NCI-H446 (cell line): ENCODE data around the gene BCL6B.

ENCODE experiments used
- DNase-seq, 2 experiments: peaks; one replicate each; lab custom pipeline; 2025; lab: John Stamatoyannopoulos, UW

The BCL6B gene

DNA sequence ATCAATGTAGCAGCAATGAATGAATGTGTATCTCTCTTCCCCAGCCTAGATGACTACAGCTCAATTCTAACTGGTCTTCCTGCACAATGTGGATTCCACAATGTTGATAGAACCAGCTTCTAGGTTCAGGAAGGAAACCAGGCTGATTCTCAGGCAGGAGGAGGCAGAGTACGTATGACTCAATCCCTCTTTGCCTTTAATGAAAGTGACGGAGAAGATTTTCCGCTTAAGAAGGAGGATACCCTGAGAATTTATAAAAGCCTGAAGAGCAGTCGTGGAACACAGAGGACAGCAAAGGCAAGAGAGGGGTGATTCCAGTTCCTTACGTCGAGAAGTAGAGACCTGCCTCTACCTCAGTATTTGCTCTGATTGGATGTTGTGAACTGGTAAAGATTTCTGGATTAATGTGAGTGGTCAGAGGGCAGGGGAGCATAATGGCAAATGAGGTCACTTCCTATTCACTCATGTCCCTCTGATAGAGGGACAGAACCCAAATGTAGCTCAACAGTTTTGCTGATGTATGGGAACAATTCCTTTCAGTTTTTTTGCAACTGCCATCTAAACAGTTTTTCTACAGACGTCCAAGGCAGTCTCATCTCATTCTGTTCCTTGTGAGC is 36.1 kb downstream of the BCL6B start:
- no peak for DNase-seq

DNA sequence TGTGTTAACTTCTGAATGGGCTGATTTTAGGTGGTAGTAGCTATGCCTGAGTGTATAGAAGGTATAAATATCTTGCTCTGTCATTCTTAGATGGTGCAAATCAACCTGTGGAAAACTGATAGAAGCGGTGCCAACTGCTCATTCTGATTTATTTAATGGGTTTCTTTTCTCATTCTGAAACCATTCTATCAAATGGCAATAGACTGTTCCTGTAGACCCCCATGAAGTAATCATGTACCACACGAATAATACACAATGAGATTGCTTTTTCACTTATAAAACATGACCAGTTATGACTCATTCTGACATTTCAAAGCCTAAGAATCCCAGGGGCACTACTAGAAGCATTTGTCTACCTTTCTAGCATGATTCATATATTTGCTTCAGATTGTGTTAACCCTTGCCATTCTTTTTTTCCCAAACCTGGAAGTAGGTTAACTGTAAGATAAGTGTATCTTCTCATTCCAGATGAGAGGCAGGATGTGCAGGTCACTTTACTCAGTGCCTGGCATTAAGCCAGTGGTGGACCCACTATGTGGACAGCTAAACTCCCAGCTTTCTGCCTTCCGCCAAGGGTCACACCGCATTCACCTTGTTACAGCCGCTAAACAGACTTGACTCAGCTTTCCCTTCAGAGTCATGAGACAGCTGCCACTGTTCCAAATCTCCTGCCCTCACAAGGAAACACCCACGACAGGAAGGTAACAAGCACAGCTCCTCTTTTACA is 37.5 kb downstream of the BCL6B start:
- no peak for DNase-seq

DNA sequence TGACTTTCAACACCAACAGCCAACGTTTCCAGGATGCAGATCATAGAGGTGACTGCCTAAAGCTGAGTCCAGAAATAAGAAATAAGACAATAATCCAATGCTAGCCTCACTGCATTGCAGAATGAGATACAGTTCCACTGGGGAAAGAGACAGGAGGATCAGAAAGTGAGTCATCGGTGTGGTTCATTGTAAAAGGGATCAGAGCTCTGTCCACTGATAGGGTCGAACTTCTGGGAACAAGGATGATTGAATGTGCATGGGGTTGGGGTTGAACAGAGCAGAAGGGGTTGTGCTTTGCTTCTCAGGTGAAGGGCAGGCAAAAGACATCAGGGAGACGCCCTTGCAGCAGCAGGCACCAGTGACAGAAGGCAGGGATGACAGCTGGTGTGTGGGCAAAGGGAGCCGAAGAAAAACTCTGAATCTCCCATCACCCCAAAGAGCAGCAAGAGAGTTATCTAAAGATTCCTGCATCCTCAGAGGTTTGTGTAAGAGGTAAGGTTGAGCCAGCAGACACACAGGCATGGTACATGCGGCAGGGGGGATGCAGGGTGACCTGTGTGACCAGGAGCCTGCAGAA is 40.8 kb downstream of the BCL6B start:
- DNase-seq = no peak

DNA sequence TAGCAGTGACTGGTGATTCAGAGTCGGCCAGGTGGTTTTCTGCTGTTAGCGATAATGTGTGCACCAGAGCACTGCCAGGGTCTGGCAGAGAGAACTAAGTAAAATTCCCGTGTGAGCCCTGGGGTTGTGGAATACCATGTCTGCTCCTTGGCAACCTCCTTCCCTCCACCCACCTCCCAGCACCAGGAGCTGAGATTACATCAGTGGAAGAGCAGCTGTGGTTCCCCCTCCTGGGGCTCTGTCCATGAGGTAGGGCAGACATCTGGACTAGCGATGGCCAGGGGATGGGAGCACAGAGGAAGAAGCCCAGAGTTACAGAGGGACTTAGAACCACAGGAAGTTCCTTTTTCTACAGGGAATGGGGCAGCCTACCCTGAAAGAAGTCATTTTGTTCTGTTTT is 41.4 kb downstream of the BCL6B start:
- no peak for DNase-seq

DNA sequence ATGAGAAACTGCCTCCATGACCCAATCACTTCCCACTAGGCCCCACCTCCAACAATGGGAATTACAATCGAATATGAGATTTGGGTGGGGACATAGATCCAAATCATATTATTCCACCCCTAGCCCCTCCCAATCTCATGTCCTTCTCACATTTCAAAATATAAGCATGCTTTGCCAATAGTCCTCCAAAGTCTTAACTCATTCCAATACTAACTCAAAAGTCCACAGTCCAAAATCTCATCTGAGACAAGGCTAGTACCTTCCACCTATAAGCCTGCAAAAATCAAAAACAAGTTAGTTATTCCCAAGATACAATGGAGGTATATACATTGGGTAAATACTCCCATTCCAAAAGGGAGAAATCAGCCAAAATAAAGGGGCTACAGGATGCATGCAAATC is 44.3 kb downstream of the BCL6B start:
- no peak for DNase-seq

DNA sequence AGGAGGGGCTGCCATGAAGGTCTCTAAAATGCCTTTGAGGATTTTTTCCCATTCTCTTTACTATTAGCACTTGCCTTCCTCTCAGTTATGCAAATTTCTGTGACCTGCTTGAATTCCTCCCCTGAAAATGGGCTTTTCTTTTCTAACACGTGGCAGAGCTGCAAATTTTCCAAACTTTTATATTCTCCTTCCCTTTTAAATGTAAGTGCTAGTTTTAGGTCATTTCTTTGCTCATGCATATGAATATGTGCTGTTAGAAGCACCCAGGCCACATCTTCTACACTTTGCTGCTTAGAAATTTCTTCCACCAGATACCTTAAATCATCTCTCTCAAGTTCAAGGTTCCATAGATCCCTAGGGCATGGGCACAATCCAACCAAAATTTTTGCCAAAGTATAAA is 45.4 kb downstream of the BCL6B start:
- DNase-seq = no peak

DNA sequence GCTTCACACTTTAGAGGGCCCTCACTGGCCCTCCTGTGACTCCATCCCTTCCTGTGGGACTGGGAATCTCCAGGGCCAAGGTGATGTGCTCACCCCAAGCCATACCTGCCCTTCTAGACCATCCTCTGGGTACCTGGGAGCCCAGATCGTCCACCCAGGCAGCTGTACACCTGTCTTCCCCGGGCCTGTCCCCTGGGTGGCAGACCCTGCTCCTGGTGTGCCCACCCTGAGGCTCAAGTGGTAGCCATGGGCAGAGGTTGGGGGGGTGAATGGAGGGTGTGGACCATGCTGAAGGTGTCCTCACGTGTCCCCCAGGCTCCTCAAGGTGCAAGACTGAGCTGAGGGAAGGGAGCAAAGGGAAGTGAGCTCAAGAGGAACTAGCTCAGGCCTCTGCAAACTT is 47.9 kb downstream of the BCL6B start:
- DNase-seq = no peak

DNA sequence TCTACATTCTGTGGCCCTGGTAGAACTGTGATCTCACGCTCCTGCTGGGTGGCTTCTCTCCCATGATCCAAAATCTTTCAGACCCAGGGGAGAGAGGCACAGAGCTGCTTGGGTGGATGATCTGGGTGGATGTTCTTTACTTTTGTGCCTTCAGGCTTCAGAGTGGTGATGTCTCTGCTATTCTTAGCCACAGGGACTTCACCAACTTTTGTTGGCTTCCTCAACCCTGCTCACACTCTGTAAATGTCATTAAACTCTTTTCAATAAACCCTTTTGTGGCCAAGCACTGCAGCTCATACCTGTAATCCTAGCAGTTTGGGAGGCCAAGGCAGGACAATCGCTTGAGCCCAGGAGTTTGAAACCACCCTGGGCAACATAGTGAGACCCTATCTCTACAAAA is 49.6 kb downstream of the BCL6B start:
- no peak for DNase-seq

DNA sequence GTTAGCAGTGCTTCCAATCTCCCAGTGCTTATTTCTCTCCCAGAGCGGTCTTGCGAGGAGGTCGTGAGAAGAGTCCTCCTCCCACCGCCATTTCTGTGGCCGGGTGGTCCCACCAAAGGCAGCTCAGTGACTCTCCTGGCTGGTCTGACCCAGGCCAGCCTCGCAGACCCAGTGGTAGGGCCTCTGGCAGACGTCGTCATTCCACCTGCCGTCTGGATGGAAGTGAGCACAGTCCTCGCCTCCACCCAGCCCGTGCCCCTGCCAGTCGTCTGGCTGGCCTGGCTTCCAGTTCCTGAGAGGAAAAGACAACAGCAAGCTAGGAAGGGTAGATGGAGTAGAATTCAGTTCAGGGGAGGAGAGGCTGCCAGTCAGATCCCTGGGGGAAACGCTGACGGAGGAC is 52.1 kb downstream of the BCL6B start:
- no peak for DNase-seq

DNA sequence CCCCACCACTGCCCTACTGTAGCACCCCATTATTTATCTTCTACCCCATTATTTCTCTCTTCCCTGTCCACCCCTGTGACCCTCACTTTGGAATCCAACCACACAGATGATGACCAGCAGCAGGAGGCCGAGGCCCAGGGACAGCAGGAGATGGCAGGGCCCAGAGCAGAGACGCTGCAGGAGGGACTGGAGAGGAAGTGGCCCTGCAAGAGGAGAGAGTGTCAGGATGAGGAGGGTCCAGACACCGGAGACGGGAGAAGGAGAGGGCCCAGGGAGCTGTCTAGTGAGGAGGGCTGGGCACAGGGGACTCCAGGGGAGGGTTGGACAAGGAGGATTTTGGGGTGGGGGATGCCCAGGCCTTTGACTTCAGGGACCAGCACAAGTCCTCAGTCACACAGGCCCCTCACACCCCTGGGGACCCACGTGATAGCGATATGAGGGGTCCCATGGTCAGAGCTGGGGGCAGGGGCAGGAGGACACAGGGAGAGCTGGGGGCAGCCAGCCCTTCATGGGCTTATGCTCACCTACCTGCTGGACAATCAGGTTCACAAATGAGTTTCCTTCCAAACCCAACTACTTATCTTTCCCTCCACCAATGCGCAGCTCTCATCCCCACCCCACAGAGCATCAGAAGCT is 55.2 kb downstream of the BCL6B start:
- no peak for DNase-seq

DNA sequence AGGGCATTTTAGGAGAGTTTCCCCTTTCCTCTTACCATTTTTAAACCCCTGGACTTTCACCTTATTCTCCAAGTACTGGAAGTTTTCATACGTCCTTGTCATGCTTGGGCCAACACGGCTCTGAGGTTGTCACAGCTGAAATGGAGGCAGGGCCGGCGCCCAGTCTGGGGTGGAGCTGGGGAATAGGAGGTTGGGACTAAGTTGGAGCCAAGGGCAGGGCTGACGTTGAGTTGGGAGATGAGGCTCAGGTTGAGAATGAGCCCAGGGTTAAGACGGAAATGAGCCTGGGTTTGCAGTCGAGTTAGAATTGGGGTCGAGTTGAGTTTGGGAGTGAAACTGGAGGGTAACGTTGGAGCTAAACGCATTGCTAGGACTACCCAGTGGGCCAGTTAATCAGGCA is 55.9 kb downstream of the BCL6B start:
- no peak for DNase-seq
